Chondrocyte (in vitro differentiated cells): ENCODE measurements around the gene CPSF2. TPM values are rescaled to one million over a fixed set of nuclear protein-coding genes. Genes with fewer than 3 reads are reported as not detected.

Experiments
- DNase-seq: peaks from one replicate; pipeline ENCODE4 v3.0.0; 2021; ENCODE audit warnings: mixed read lengths, low spot score
- H3K27ac Mint-ChIP-seq: one replicate; pipeline ENCODE4 v1.8.0; 2021; ENCODE audit warnings: mild to moderate bottlenecking, moderate library complexity, mixed read lengths; ENCODE audit not compliant: unreplicated experiment
- H3K27me3 Mint-ChIP-seq: 2 replicates; pipeline ENCODE4 v1.8.0; 2021; ENCODE audit warnings: low read depth, mixed read lengths
- H3K36me3 Mint-ChIP-seq: 2 replicates; pipeline ENCODE4 v1.8.0; 2021; ENCODE audit warnings: low read depth, mixed read lengths
- H3K4me1 Mint-ChIP-seq: 2 replicates; pipeline ENCODE4 v1.8.0; 2021; ENCODE audit warnings: low read depth, mild to moderate bottlenecking, mixed read lengths
- H3K4me3 Mint-ChIP-seq: one replicate; pipeline ENCODE4 v1.8.0; 2021; ENCODE audit warnings: mild to moderate bottlenecking, moderate library complexity, mixed read lengths; ENCODE audit not compliant: unreplicated experiment
- H3K9me3 Mint-ChIP-seq: 2 replicates; pipeline ENCODE4 v1.8.0; 2021; ENCODE audit warnings: low read depth, mixed read lengths
- total RNA-seq: library from RNA; stranded (reverse); gene quantifications from 3 replicates; pipeline ENCODE4 v1.2.1, GENCODE V29; 2021
- TF ChIP-seq, protein P1 (sequence below): fragments of 200-600 bp; sonication (generic); IDR thresholded peaks from 2 replicates; pipeline ENCODE4 v1.5.0; 2021; ENCODE audit warnings: antibody characterized with exemption, mild to moderate bottlenecking, moderate library complexity

The CPSF2 gene
- total RNA-seq, 1 donor from 2014 or later: 65.0 TPM

GRCh38 chr14:92134456-92134855 lies 12.7 kb downstream of the CPSF2 start:
- H3K4me3 Mint-ChIP-seq: no peak overlapping the region
- no peaks in the 10 kb centered on the region for H3K9me3 Mint-ChIP-seq
- H3K36me3 Mint-ChIP-seq: peaks cover 11% of the 10 kb centered on the region
- peaks cover 3% of the 10 kb centered on the region for H3K4me1 Mint-ChIP-seq
- TF ChIP-seq, protein P1, sequence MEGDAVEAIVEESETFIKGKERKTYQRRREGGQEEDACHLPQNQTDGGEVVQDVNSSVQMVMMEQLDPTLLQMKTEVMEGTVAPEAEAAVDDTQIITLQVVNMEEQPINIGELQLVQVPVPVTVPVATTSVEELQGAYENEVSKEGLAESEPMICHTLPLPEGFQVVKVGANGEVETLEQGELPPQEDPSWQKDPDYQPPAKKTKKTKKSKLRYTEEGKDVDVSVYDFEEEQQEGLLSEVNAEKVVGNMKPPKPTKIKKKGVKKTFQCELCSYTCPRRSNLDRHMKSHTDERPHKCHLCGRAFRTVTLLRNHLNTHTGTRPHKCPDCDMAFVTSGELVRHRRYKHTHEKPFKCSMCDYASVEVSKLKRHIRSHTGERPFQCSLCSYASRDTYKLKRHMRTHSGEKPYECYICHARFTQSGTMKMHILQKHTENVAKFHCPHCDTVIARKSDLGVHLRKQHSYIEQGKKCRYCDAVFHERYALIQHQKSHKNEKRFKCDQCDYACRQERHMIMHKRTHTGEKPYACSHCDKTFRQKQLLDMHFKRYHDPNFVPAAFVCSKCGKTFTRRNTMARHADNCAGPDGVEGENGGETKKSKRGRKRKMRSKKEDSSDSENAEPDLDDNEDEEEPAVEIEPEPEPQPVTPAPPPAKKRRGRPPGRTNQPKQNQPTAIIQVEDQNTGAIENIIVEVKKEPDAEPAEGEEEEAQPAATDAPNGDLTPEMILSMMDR: no peak
- H3K27me3 Mint-ChIP-seq: no peaks in the 10 kb centered on the region
- DNase-seq: no peak
- H3K27ac Mint-ChIP-seq: no peak overlapping the region

GRCh38 chr14:92135269-92135668 lies 13.5 kb downstream of the CPSF2 start:
- DNase-seq: no peak
- Mint-ChIP-seq H3K27me3 (no peaks in the 10 kb centered on the region), H3K9me3 (no peaks in the 10 kb centered on the region), H3K4me3 (no peak overlapping the region), H3K4me1 (peaks cover 3% of the 10 kb centered on the region), H3K36me3 (peaks cover 11% of the 10 kb centered on the region), H3K27ac (no peak overlapping the region)
- TF ChIP-seq, protein P1: peak; percentile 90

- peaks cover 20% of the 10 kb centered on the region for H3K4me1 Mint-ChIP-seq
- no peak overlapping the region for H3K27ac Mint-ChIP-seq
- DNase-seq: no peak
- H3K9me3 Mint-ChIP-seq: no peaks in the 10 kb centered on the region
- no peak overlapping the region for H3K4me3 Mint-ChIP-seq
- no peaks in the 10 kb centered on the region for H3K27me3 Mint-ChIP-seq
- TF ChIP-seq, protein P1: no peak
- H3K36me3 Mint-ChIP-seq: peaks cover 18% of the 10 kb centered on the region
These were observed 21.5 kb downstream of the CPSF2 start for GRCh38 chr14:92143309-92143708.

DNA sequence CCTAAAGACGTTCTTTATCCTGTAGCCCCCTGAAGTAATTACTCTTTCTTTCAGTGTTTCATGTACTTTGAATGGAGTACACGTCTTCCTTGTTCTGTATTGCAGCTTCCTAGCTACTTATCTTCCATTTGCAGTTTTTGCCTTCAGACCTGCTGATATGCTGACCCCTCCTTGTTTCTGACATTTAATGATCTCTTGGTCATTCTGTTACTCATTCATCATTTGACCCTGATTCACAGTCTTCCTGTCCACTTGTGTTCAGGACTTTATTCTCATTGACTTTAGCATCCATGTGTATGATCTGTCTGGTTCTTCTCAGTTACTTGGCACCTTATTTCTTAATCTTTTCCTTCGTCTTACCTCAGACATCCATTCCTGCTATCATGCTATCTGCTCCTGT lies 22.2 kb downstream of the CPSF2 start:
- Mint-ChIP-seq H3K27ac (peak overlapping the region; percentile 15), H3K4me3 (no peak overlapping the region), H3K27me3 (no peaks in the 10 kb centered on the region), H3K9me3 (no peaks in the 10 kb centered on the region), H3K4me1 (peaks cover 20% of the 10 kb centered on the region), H3K36me3 (peaks cover 20% of the 10 kb centered on the region)
- TF ChIP-seq, protein P1: no peak
- no peak for DNase-seq

DNA sequence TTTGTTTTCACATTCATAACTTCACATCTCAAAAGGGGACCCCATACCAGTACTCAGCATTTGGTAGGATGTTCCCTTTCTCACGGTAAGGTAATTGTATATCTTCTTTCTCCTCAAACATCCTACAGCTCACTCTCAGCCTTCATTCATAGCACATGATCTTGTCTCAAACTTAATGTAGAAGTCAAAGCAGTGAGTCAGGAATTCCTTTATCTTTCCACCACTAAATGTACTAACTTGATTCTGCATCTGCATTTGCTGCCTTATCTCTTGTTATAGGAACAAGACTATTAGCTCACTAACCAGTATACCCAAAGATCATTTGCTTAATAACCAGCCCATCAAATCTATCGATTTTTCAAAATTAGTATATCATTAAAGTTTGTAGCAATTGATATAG lies 22.9 kb downstream of the CPSF2 start:
- H3K36me3 Mint-ChIP-seq: peaks cover 24% of the 10 kb centered on the region
- no peak overlapping the region for H3K4me3 Mint-ChIP-seq
- TF ChIP-seq, protein P1: no peak
- peak overlapping the region; percentile 5 for H3K27ac Mint-ChIP-seq
- DNase-seq: no peak
- no peaks in the 10 kb centered on the region for H3K9me3 Mint-ChIP-seq
- H3K27me3 Mint-ChIP-seq: no peaks in the 10 kb centered on the region
- H3K4me1 Mint-ChIP-seq: peaks cover 20% of the 10 kb centered on the region
